Activated T-cell treated with anti-CD3 and anti-CD28 coated beads, Interleukin-2, amount 50 U/mL, for 1 hour (primary cell): ENCODE data around the gene STAMBPL1.
"Not testable (repeated sequence)": the region's sequence is repeated elsewhere in the genome, so short reads cannot be mapped to it uniquely, and the experiment has no call there.

Source experiments
- DNase-seq: peaks from one replicate; pipeline ENCODE4 v3.0.0-alpha.2; 2020

The STAMBPL1 gene

DNA sequence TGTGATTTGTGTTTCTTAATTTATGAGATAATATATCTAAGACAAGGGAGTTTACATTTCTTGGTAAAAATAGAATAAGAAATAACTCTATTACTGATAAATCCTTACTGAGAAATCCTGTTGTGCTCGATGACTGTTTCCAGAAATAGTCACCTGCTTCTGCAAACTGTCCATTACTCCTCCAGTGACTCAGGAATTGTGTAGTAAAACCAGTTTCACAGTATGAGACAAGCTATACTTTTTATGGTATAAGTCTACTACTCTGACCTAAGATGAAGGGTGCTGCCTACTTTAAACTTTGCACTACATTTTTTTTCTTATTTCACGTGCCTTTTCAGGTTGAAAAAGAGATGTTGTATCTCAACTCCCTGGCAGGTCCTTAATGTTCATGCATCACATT, 21.6 kb upstream of the STAMBPL1 start:
- DNase-seq: no peak

DNA sequence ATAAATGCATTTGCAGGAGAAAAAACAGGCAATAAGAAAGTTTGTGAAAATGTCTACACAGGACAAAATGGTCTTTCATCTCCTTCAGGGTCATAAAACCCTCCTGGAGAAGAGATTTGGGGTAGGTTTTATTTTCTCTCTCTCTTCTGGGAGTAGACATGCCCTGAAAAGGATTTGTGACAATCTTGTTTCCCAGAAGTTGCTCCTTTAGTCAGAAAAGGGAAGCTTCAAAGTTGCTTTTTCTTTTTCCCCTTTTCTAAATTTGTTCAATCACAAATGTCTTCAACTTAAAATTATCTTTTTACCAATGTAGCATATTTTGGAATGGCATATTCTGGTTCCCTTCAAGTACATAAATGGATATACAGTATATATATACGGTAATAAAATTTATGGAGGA, 19.0 kb upstream of the STAMBPL1 start:
- no peak for DNase-seq

DNA sequence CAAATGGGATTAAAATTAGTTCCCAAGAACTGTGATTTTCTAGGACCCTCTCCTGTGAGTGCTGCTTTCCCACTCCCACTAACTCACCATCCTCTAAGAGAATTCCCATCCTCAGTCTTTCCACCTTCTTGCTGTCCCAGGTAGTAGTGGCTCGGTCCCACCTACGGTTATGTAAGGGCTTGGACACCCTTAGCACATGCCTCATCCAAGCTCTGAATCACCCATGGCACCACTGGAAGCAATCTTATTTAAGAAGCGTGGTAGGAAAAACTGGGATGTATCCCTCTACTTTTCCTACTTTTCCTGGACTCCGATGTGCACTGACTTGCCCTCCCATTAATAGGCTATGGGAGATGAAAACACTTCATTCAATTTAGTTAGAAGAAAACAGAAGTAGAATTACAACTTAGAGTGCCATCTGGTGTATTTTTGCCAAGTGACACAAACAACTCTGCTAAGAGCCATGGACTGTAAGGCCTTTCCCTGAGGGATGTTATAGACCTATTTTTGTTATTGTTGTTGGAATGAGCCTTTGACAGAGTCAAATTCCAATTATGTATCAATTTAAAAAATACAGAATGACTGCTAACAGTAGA, 14.7 kb upstream of the STAMBPL1 start:
- no peak for DNase-seq

DNA sequence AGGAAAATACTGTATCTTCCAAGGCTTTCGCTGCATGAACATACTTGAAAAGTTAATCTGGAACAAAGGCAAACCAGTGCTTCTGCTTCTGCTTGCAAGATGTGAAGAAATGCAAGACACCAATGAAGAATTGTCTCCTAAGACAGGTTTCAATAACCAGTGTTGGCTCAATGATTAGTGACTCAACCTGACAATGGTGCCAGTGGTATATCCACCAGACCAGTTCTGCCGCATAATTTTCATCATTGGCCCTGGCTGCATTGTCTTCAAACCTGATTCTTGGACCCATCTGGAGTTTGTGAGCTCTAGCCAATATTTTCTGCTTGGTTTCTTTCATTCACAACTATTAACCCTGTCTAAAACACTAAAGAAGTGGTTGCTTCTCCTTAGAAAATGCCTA, 13.6 kb upstream of the STAMBPL1 start:
- no peak for DNase-seq

DNA sequence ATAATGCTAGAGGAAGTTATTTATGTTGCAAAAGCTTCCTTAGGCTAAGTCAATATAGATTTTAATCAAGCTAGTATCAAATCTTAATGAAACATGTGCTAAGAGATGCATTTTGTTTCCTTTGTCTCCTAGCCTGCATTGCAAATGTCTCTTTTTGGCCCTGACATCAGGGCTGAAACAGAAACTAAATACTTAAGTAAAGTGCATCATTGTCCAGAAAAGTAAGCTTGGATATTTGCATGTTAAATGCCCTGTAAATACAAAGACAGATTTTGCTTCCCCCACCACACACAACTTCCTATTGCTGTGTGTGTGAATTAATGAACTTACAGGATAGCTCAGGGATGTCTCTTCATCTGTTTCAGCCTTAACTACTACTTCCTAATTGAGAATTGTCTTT, 10.0 kb upstream of the STAMBPL1 start:
- DNase-seq: no peak

DNA sequence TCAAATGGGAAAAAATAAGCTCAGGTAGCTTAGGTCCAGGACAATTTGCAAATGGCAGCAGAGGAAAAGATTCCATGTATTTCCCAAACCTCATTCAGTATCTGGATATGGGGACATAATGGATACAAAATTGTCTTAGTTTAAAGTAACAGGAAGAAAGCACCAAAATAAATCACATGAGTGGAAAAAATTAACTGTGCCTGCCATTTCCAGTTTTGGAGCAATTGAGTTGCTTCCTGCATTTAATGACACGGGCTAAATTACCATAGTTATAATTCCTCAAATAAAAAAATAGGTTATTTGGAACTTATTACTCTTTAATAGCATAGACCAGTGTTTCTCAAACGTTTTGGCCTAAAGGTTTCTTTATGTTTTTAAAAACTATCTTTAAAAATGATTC, 6.3 kb upstream of the STAMBPL1 start:
- DNase-seq: no peak

DNA sequence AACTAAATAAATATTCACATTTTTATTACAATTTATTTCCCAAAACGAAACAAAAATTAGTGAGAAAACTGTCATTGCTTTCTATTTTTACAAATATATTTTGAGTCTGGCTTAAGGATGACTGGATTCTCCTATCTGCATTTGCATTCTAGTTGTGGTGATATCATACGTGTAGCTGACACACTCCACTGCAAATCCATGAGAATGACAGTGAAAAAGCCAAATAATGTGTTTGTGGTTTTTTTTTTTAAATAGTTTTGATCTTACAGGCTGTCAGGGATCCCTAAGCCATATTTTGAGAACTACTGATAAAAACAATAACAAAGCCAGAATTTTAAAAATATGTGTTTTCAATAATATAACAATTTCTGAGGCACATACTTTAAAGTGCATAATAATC, 5.8 kb upstream of the STAMBPL1 start:
- DNase-seq: no peak

DNA sequence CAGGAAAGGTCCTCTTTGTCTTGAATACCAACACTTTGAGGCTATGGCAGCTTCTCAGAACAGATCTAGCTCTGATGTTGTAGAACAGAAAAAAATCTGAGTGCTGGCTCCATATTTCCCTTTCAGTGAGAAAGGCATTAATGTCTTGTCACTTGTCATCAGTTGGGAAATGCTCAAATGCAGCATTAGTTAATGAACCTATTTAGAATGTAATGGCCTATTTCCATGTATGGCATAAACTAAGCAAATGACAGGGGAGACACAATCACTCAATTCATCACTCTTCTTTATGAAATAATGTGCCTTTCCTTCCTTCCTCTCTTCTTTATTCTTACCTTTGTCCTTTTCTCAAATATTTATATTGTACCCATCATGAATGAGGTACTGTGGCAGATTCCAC, 5.0 kb upstream of the STAMBPL1 start:
- DNase-seq: no peak

DNA sequence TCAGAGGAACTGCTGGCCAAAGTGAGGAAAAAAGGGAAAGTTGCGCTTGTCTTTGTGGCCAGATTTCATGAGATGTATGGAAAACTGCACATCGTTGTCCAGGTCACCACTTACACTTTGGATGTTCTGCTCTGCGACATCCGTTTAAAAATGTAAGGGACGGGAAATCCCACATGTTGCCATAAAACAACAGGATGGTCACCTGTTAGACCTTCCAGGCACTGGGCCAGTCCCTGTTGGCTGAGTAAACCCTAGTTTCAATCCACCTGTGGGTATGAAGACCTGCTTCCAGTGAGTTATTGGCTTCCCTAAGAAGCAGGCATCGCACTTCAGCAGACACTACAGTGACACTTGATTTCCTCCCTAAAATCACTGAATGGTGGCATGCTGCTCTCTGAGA, 2.7 kb upstream of the STAMBPL1 start:
- no peak for DNase-seq

DNA sequence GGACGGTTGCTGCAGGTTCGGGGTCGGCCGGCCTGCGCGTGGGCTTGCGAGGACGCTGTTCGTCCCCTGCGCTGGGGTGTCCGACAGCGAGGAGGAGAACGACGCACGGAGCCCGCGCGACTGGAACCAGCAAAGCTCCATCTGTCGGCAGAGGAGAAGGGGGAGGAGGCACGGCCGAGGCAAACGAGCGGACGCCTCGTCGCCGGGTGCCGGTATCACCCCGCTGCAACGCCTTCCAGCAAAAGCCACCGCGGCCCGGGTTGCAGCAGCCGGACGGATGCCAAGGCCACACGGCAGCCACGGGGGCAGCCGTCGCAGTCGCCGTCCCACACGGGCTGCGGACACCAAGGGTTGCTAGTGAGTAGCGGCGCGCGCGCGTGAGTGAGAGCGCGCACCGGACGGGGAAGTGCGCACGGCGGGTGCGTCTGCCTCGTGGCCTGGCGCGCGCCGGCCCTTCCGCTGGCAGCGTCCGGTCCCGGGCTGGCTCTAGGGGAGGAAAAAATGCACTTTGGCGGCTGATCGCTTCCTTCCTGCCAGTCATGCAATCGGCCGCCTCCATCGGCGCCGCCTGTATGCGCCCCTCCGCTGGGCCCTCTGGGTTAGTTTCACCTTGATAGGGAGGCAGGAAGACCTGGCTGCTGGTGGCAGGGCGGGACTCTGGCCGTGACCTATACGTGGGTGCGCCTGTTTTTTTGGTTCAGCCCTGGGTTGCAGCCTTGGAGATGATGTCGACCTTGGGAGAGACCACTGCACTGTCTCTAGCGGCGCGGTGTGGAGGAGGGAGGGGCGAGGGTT, 434 bp downstream of the STAMBPL1 start:
- peak; percentile 77 for DNase-seq

DNA sequence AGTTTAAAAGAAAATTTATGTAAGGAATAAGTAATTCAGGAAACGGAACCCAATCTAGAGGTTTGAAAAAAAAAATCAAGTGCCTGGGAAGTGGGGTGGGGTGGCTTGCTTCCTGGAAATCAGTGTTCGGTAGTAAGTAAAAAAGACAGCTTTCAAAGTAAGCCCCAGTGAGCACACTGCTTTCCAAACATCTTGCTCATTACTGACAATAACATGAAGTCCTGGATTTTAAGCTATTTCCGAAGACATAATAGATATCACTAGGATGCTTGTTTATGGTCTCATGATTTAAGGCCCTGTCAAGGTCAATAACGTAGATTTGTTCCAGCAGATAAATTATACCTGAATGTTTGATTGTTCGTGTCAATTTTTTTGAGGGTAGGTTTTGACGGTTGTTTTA, 1.3 kb downstream of the STAMBPL1 start:
- no peak for DNase-seq

DNA sequence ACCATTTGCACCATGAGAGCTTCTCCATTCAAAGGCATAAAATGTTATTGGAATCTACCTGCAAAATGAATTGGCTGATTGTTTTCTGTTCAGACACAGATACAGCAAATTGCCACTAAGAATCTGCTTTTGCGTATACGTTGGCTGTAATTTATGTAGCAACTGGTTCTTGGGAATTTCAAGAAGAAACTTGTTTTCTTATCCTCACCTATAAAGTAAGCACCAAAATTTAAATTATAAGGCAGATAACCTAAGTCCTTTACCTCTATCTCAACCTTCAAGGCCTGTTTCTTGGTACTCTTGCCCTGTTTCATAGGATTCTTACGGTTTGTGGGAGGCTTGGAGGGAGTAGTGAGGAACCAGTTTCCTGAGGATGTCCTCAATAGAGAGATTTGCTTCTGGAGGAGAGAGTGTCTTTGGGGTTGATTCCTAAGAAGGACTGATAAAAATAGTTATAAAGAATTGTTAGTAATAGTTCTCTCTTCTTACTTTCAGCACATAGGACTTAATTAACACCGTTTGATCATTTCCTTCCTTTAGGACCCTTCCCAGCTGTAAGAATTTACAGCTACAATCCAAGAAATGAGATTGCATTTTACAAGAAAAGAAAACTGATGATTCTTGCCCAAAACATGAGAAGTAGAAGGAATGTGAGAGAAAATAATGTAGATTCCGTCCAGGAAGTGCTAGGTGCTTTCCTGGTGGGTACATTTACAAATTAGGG, 2.0 kb downstream of the STAMBPL1 start:
- DNase-seq: no peak

DNA sequence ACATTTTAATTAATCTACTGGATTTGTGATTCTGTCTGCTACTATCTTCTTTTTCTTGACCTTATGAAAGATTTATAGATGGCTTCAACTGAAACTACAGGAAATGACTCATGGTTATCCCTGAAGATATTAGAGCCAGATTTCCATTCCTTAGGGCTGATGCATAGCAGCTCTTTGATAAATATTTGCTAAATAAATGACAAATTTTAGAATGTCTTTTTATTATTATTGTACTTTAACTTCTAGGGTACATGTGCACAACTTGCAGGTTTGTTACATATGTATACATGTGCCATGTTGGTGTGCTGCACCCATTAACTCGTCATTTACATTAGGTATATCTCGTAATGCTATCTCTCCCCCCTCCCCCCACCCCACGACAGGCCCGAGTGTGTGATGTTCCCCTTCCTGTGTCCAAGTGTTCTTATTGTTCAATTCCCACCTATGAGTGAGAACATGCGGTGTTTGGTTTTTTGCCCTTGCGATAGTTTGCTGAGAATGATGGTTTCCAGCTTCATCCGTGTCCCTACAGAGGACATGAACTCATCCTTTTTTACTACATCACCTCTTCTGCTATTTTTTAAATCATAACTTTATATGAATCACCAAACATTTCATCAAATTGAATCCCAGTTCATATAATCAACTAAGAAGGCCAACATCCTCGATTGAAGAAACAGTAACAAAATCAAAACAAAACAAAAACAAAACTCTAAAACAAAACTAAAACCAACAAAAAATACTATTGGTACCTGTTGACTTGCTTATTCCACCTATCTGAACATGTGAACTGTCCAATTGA, 2.8 kb downstream of the STAMBPL1 start:
- DNase-seq: not testable (repeated sequence)

DNA sequence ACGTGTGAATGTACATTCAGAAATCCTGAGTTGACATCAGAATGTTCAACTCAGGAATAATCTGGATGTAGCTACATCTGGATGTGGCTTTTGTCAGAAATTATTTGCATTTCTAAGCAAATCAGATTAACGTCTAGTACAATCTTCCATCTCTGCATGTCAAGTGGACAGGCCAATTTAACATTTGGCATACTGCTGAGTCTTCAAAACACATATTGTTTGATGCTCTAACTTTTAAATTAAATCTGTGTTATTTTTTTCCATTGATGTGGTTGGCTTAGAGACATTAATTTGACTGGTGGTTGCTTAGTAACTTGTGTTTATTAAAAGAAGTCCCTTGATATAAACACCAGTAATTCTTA, 3.4 kb downstream of the STAMBPL1 start:
- DNase-seq: no peak

DNA sequence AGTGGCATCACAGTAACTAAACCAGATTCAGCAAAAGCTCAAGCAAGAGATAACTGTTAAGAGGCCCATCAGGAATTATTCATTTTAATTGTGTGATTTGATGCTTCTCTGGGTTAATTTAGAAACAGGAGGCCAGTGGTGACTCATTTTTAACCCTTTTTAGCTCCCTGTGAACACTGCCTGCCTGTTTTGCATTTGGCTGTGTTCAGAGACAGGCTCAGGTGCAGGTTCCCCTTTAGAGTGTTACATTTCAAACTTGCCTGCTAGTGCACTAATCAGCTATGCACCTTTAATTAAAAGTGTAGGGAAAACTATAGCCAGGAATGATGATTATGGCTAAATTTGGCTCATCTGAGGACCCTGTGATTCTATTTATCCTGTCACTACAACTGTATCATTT, 6.5 kb downstream of the STAMBPL1 start:
- no peak for DNase-seq

DNA sequence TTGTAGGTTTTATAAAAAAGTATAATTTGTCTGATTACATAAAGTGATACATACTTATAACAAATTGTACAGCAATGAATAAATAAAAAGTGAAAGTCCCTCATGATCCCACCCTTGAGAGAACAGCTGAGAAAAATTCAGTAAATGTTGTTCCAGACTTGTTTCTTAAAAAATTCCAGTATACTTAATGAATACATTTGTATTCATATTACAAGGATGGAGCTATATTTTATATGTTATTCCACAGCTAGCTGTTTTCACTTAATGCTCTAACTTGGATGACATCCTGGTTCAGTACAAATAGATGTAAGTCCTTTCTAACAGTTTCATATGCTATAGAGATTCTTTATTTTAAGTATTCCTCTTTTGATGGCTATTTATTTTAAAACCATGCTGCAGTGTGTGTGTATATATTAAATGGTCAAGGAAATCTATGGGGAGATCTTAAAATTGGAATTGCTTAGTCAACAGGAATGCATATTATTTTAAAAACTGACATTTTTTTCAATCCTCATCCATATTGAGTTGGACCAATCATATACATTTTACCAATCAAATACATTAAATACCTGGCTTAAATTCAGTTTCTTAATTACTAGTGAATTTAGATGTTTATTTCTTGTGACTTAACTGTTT, 8.9 kb downstream of the STAMBPL1 start:
- no peak for DNase-seq

DNA sequence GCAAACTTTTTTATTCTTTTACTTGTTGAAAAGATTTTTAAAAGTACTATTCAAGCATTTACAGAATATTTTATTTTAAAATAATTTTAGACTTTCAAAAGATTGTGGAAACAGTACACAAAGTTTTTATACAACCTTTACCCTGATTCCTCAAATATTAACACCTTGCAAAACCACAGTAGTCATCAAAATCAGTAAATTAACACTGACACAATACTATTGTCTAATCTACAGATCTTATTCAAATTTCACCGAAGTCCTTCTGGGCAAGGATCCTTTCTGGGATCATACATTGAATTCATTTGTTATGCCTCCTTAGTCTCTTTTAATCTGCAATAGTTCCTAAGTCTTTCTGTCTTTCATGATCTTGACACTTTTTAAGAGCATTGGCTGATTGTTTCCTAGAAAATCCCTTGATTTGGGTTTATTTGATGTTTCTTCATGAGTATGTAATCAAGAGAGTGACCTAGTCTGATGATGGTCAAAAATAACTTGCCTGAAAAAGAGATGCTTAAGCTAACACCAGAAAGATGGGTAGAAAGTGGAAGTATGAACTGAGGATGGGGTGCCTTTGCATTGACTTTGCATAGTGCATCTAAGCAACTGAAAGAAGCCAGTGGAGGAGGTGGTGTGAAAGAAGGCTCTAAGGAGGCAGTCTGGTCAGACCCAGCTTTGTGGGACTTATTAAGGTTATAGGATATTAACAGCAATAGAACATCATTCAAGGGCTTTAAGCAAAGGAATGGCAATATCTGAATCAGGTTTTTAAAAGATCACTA, 9.7 kb downstream of the STAMBPL1 start:
- no peak for DNase-seq

DNA sequence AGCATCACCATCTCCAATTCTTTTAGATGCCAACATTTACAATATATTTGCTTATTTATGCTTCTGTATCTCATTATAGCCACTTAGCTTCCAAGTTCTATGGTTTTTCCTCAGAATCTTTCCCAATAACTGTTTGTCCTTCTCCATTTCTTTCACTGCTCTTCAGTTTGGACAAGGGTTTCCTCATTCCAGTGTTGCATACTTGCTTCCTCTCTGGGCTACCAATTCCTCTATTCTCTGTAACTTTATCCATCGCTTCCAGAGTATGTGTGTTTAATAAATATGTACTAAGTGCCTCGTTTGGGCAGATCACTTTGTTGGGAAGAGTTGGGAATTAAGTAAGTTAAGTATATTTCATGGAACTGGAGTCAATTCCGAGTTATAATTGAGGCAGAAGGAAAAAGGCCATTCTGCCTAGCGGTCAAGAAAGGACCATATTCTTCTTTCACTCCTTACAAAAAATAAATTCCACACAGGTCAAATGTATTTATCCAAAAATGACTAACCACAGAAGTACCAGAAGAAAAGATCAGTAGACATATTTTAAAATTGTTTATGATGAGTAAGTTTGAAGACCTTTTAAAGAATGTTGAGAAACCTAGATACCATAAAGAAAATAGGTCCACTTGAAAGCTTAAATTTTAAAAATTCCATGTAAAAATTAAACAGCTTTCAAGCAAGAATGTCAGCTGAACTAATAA, 10.8 kb downstream of the STAMBPL1 start:
- DNase-seq: no peak

DNA sequence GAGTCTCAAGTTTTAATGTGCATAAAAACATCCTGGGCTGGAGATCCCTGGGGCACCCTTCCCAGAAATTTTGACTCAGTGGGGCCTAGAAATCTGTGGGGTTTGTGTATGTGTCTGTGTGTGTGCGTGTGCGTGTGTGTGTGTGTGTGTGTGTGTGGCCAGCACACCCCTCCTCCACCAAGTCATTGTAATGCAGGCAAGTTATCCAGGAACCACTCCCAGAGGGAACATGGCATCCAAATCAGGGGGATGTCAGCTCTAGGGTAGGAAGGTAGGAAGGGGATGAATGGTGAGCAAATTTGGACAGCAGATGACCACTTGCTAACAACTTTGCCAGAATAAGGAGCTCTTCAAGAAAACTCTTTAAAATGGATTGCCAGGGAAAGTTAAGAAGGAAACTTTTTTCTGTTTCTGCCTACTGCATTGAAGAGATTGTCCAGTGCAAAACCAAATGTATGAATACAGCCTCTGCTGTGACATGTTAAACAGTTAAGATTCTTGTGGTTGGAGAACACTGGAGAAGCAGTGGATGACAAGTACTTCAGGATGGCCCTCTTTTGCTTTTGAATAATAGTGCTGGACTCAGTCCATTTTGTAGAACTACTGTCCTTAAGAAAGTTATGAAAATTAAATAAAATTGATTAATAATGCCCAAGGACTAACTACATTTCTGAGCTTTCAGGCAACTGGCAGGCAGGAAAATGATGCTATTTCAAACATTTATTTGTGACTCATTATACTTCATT, 12.3 kb downstream of the STAMBPL1 start:
- no peak for DNase-seq

DNA sequence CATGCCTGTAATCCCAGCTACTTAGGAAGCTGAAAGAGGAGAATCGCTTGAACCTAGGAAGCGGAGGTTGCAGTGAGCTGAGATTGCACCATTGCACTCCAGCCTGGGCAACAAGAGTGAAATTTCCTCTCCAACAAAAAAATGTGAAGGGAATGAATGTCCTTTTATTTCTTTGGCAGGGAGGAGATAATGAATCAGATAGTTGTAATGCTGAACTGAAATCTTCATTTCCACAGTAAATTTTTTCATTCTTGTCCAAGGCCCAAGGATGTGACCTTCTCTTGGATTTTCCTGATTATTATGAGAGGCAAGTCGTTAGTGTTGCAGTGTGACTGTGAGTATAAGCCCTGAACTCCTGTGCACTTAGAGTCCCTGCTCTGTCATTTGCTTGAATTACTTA, 13.6 kb downstream of the STAMBPL1 start:
- DNase-seq: no peak

DNA sequence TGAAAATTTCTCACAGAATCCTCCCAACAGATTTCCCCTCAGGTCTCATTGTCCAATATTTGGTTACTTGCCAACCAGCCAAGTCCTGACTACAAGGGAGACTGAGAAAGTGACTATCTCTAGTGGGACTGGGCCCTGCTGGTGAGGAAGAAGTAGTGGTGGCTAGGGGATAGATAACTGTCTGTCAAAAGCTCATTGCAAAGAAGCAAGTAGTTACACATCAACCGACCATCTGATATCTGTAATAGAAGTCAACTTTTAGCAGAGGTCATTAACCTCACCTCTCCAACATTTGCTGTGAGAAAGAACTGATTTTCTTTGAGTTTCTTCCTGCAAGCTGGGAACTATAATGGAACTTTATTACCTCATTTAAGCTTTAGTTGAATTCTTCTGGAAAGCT, 15.2 kb downstream of the STAMBPL1 start:
- DNase-seq: no peak
